Naive thymus-derived CD8-positive, alpha-beta T cell (primary cell): ENCODE measurements around the gene ZCCHC3. TPM values are rescaled to one million over a fixed set of nuclear protein-coding genes. Genes with fewer than 3 reads are reported as not detected.

Experiments used
- ATAC-seq, 2 donors: fragments of 150-1000 bp; cut with Tn5 transposase in 1 of 2; sonication (Bioruptor Pico), chemical (Tn5 transposase) in 1 of 2; 1 replicate in 1 of 2; 2 replicates in 1 of 2; pipeline ENCODE4 v1.10.0; 2021; ENCODE audit warnings: mild to moderate bottlenecking in 2 of 2, moderate library complexity in 2 of 2
- POLR2A ChIA-PET: fragments of 350-600 bp; sonication (Branson Sonifier 250); formaldehyde crosslinking; loops from one replicate; lab custom pipeline; 2021; ENCODE audit warnings: antibody characterized with exemption; lab: Charles Lee
- DNase-seq, 10 donors: peaks; one replicate each; pipeline versions ENCODE4 v3.0.0 to v3.0.0-alpha.2; 2020 to 2022
- H3K27ac Mint-ChIP-seq, 10 donors: one replicate each; pipeline ENCODE4 v1.8.0; 2020 to 2022; ENCODE audit warnings: mild to moderate bottlenecking in 10 of 10, mixed read lengths in 10 of 10, moderate library complexity in 4 of 10, inconsistent platforms in 1 of 10
- H3K27me3 Mint-ChIP-seq, 5 donors: one replicate each; pipeline ENCODE4 v1.8.0; 2021 to 2022; ENCODE audit warnings: mixed read lengths in 5 of 5
- H3K36me3 Mint-ChIP-seq, 3 donors: one replicate each; pipeline ENCODE4 v1.8.0; 2020 to 2022; ENCODE audit warnings: mixed read lengths in 3 of 3, mild to moderate bottlenecking in 2 of 3, inconsistent platforms in 1 of 3
- H3K4me1 Mint-ChIP-seq, 4 donors: one replicate each; pipeline ENCODE4 v1.8.0; 2021 to 2022; ENCODE audit warnings: mixed read lengths in 4 of 4
- H3K4me3 Mint-ChIP-seq, 10 donors: one replicate each; pipeline ENCODE4 v1.8.0; 2020 to 2022; ENCODE audit warnings: mild to moderate bottlenecking in 10 of 10, mixed read lengths in 10 of 10, moderate library complexity in 6 of 10, inconsistent platforms in 1 of 10
- H3K9me3 Mint-ChIP-seq, 9 donors: one replicate each; pipeline ENCODE4 v1.8.0; 2020 to 2022; ENCODE audit warnings: mixed read lengths in 9 of 9, mild to moderate bottlenecking in 3 of 9, inconsistent platforms in 1 of 9, moderate library complexity in 1 of 9
- polyA plus RNA-seq, 3 donors: library from polyadenylated mRNA; unstranded; fragments of 300-500 nt; fragmentation: Illumina TruSeq; gene quantifications; one replicate each; pipeline ENCODE4 v1.2.3, GENCODE V29; 2021
- total RNA-seq, 8 experiments: library from RNA in 2 of 8; stranded (reverse) in 2 of 8; gene quantifications; one replicate each; pipeline ENCODE4 v1.2.3 and lab custom pipeline; 2021 to 2026

The ZCCHC3 gene
- total and polyA plus RNA-seq, 5 experiments from 2014 or later = 6.9 to 29.7 (median 13.9) TPM

DNA sequence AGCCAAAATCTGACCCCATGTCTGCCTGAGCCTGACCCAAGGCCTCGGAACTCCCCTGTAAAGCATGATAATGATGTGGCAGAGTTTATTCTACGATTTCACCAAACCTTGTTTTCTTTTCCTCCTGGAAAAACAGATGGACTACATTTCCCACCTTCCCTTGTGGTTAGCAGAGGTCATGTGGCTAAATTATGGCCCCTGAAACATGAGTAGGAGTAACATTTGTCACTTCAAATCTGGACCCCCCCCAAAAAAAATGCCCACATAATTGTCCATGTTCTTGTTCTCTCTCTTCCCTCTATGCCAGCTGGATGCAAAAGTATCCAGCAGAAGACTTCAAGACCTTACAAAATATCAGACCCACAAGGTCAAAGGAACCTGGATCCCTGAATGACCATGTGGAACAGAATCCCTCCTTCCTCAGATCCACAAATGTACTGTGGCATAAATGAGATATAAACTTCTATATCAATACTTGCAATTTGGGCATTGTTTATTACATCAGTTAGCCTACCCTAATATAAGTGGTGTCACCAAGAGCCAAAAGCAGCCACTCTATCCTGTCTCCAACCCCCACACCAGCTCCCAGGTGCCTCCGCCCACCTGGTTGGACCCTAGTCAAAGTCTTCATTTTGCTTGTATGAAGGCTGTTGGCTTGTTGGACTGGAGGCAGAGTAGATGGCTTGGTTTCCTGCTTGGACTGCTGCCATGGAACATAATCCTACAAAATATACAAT, 8.2 kb upstream of the ZCCHC3 start:
- H3K27ac Mint-ChIP-seq = peak overlapping the region in 3 of 10 donors; percentile 23 to 34 (median 29)
- peak in 1 of 10 donors; percentile 38 for DNase-seq
- H3K36me3 Mint-ChIP-seq = no peaks in the 10 kb centered on the region
- H3K9me3 Mint-ChIP-seq = no peaks in the 10 kb centered on the region
- POLR2A ChIA-PET = interaction anchor here (1.5 kb wide), 1 partner anchor 9 kb away, joined by 5 read pairs; the partner anchor contains the start of gene ZCCHC3
- H3K4me3 Mint-ChIP-seq = peak overlapping the region in 2 of 10 donors; percentile 1 to 22
- no peak for ATAC-seq
- H3K27me3 Mint-ChIP-seq = no peaks in the 10 kb centered on the region
- peaks cover 4 to 10% (median 9%) of the 10 kb centered on the region in 4 donors for H3K4me1 Mint-ChIP-seq

DNA sequence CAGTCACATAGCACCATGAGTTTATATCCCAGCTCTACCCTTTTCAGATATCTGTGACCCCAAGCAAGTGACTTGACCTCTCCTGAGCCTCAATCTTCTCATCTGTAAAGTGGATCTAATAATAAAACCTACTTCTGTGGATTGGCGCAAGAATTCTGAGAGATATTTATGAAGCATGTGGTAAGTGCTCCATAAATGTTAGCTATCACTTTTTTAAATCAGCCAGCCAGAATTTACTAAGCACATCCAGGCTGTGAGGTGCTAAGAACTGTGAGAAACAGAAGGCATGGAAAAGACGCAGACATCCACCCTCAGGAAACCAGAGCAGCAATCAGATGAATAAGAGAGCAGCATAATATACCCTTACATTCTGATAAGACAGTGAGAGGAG, 7.7 kb upstream of the ZCCHC3 start:
- H3K4me1 Mint-ChIP-seq = peaks cover 4 to 10% (median 9%) of the 10 kb centered on the region in 4 donors
- peak overlapping the region in 4 of 10 donors; percentile 29 to 89 (median 56) for H3K27ac Mint-ChIP-seq
- H3K27me3 Mint-ChIP-seq = no peaks in the 10 kb centered on the region
- H3K9me3 Mint-ChIP-seq = no peaks in the 10 kb centered on the region
- ATAC-seq (no peak), DNase-seq (no peak)
- POLR2A ChIA-PET = interaction anchor here (1.5 kb wide), 1 partner anchor 8 kb away, joined by 5 read pairs; the partner anchor contains the start of gene ZCCHC3
- no peak overlapping the region for H3K4me3 Mint-ChIP-seq
- H3K36me3 Mint-ChIP-seq = no peaks in the 10 kb centered on the region

DNA sequence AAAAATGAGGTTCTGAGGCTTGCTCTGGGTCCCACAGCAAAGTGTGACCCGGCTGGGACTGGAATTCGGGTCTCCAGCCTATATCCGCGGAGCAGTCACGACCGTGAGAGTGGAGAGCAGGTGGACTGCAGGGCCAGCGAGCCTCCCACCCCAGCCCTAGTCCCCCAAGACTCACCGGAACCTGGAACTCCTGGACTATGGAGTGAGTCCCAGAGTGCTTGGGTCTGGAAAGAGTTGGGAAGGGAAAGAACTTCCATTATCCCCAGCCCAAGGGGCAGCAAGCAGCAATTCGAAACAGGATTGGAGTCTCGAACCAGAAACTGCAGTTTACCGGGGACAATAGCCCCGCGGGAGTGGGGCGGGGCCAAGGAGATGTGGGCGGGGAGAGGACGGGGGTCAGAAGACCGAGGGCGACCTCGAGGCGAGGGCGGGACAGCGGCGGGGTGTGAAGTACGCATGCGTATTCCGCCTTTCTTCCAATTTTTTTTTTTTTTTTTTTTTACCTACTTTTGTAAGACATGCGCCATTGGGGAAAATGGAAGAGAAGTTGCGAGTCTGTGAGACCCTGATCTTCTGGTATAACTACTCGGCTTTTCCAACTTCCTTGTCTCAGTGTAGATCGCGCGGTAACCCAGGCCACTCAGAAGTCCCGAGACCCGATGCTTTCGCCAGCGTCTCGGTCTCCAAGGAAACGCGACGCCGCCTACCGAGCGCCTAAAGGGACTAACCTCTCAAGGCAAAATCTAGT, 7.1 kb upstream of the ZCCHC3 start, which contains the start of gene C20orf96:
C20orf96 (minus strand) TSS at position 667 of the 748 bp plus-strand sequence; CDS start at position 527, 140 bp downstream.
- no peaks in the 10 kb centered on the region for H3K27me3 Mint-ChIP-seq
- peak; percentile 91 to 93 for ATAC-seq
- no peaks in the 10 kb centered on the region for H3K36me3 Mint-ChIP-seq
- POLR2A ChIA-PET = interaction anchor here (1.5 kb wide), 1 partner anchor 8 kb away, joined by 5 read pairs; the partner anchor contains the start of gene ZCCHC3
- H3K9me3 Mint-ChIP-seq = no peaks in the 10 kb centered on the region
- peaks cover 4 to 10% (median 9%) of the 10 kb centered on the region in 4 donors for H3K4me1 Mint-ChIP-seq
- no peak within 1 kb of the TSS for H3K4me3 Mint-ChIP-seq
- peak; percentile 75 to 92 (median 79) for DNase-seq
- peak within 1 kb of the TSS in 4 of 10 donors; percentile 29 to 89 (median 56) for H3K27ac Mint-ChIP-seq

- no peak for ATAC-seq
Measured at GRCh38 chr20:294602-295001, 2.8 kb upstream of the ZCCHC3 start.

DNA sequence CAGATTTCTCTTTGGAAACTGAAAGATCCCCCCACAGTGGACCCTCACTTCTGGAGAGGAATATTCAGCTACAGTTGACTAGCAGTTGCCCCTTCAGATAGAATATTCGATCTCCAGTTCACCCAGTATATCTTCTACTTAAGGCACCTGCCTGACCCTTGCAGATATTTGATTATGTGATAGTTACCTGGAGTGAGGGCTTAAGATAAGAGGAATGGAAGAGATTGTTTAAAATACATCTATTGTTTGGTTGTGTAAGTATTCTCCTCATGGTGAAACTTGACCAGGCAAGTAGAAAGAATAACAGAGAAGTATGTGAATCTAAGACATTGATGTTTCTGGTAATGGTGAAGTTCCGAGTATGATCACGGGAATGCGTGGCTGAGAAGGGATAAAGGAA, 1.6 kb upstream of the ZCCHC3 start:
- H3K36me3 Mint-ChIP-seq = peaks cover 0 to 8% (median 5%) of the 10 kb centered on the region in 3 donors
- DNase-seq = no peak
- no peak for ATAC-seq
- peaks cover 16 to 45% (median 39%) of the 10 kb centered on the region in 4 donors for H3K4me1 Mint-ChIP-seq
- POLR2A ChIA-PET = interaction anchor here (1.7 to 5.5 kb wide), 2 partner anchors 29 to 34 kb away, joined by 7 to 140 read pairs; partner anchors contain the start of gene SOX12
- H3K4me3 Mint-ChIP-seq = peak overlapping the region; percentile 29 to 100 (median 90)
- H3K27ac Mint-ChIP-seq = peak overlapping the region; percentile 2 to 98 (median 75)
- H3K9me3 Mint-ChIP-seq = peaks cover 0 to 3% (median 0%) of the 10 kb centered on the region in 9 donors
- no peaks in the 10 kb centered on the region for H3K27me3 Mint-ChIP-seq

More at GRCh38 chr20:294602-295001, 2.8 kb upstream of the ZCCHC3 start:
- Mint-ChIP-seq H3K27ac (peak overlapping the region in 1 of 10 donors; percentile 16), H3K4me1 (peaks cover 17 to 42% (median 34%) of the 10 kb centered on the region in 4 donors), H3K9me3 (peaks cover 0 to 3% (median 0%) of the 10 kb centered on the region in 9 donors), H3K4me3 (peak overlapping the region in 1 of 10 donors; percentile 57), H3K36me3 (peaks cover 0 to 5% (median 5%) of the 10 kb centered on the region in 3 donors), H3K27me3 (no peaks in the 10 kb centered on the region)
- peak in 1 of 10 donors; percentile 44 for DNase-seq
- POLR2A ChIA-PET = interaction anchor here (0.6 to 1.8 kb wide), 2 partner anchors 16 to 30 kb away, joined by 3 to 9 read pairs; partner anchors contain the start of gene SOX12

GRCh38 chr20:297925-298775, 780 bp downstream of the ZCCHC3 start:
- Mint-ChIP-seq H3K27me3 (no peaks in the 10 kb centered on the region), H3K36me3 (peaks cover 0 to 17% (median 5%) of the 10 kb centered on the region in 3 donors), H3K27ac (peak overlapping the region; percentile 96 to 99 (median 98)), H3K4me3 (peak overlapping the region; percentile 93 to 100 (median 98)), H3K9me3 (peaks cover 0 to 3% (median 0%) of the 10 kb centered on the region in 9 donors), H3K4me1 (peaks cover 22 to 50% (median 45%) of the 10 kb centered on the region in 4 donors)
- ATAC-seq (peak; percentile 27 to 31), DNase-seq (peak in 9 of 10 donors; percentile 14 to 70 (median 35))
- POLR2A ChIA-PET = interaction anchor here (0.7 to 5.5 kb wide), 15 partner anchors 8 to 1368 kb away, joined by 3 to 140 read pairs (median 5); partner anchors contain the start of genes CSNK2A1 and SOX12

- peak overlapping the region; percentile 96 to 99 (median 98) for H3K27ac Mint-ChIP-seq
- peaks cover 0 to 3% (median 0%) of the 10 kb centered on the region in 9 donors for H3K9me3 Mint-ChIP-seq
- POLR2A ChIA-PET = interaction anchor here (0.7 to 5.5 kb wide), 8 partner anchors 10 to 1367 kb away, joined by 3 to 140 read pairs (median 4); partner anchors contain the start of gene SOX12
- H3K27me3 Mint-ChIP-seq = no peaks in the 10 kb centered on the region
- H3K36me3 Mint-ChIP-seq = peaks cover 0 to 17% (median 5%) of the 10 kb centered on the region in 3 donors
- H3K4me1 Mint-ChIP-seq = peaks cover 24 to 50% (median 45%) of the 10 kb centered on the region in 4 donors
- peak overlapping the region; percentile 93 to 100 (median 98) for H3K4me3 Mint-ChIP-seq
- DNase-seq (peak in 1 of 10 donors; percentile 37), ATAC-seq (peak; percentile 9 to 20)
Measured at GRCh38 chr20:298776-299391, 1.5 kb downstream of the ZCCHC3 start.

GRCh38 chr20:300345-300990, 3.1 kb downstream of the ZCCHC3 start:
- H3K9me3 Mint-ChIP-seq = peaks cover 0 to 3% (median 0%) of the 10 kb centered on the region in 9 donors
- peak overlapping the region in 9 of 10 donors; percentile 37 to 100 (median 80) for H3K4me3 Mint-ChIP-seq
- peaks cover 0 to 17% (median 5%) of the 10 kb centered on the region in 3 donors for H3K36me3 Mint-ChIP-seq
- DNase-seq (no peak), ATAC-seq (no peak)
- POLR2A ChIA-PET = interaction anchor here (1.0 to 5.5 kb wide), 2 partner anchors 10 to 24 kb away, joined by 3 to 140 read pairs; partner anchors contain the start of gene SOX12
- H3K27me3 Mint-ChIP-seq = no peaks in the 10 kb centered on the region
- peaks cover 24 to 50% (median 45%) of the 10 kb centered on the region in 4 donors for H3K4me1 Mint-ChIP-seq
- H3K27ac Mint-ChIP-seq = peak overlapping the region in 7 of 10 donors; percentile 22 to 99 (median 43)

- POLR2A ChIA-PET = interaction anchor here (2.3 kb wide), 1 partner anchor 23 kb away, joined by 12 read pairs; the partner anchor contains the start of gene SOX12
- Mint-ChIP-seq H3K27ac (peak overlapping the region in 3 of 10 donors; percentile 16 to 83 (median 27)), H3K4me3 (no peak overlapping the region), H3K9me3 (peaks cover 0 to 3% (median 0%) of the 10 kb centered on the region in 9 donors), H3K4me1 (peaks cover 21 to 34% (median 31%) of the 10 kb centered on the region in 4 donors), H3K27me3 (no peaks in the 10 kb centered on the region), H3K36me3 (peaks cover 0 to 17% (median 5%) of the 10 kb centered on the region in 3 donors)
- ATAC-seq (no peak), DNase-seq (no peak)
Measured at GRCh38 chr20:301886-302848, 4.8 kb downstream of the ZCCHC3 start.
